ENCODE measurements around the gene SNAP25. TPM values are rescaled to one million over a fixed set of nuclear protein-coding genes. Genes with fewer than 3 reads are reported as not detected.

The SNAP25 gene
- total and polyA plus RNA-seq, 2 donors (not counting 1 experiment from before 2014, with no cell fraction given) = 0.27 TPM; not detected in 1

GRCh38 chr20:10219993-10220750 lies 1.5 kb downstream of the SNAP25 start:
- Histone ChIP-seq H4K20me1 (ENCODE audit: control insufficient read depth, insufficient read depth, low read length, poor library complexity, severe bottlenecking) (no peaks in the 10 kb centered on the region), H3K36me3 (replicated peaks in 1 of 2; ENCODE audit: control extremely low read depth in 1 of 2, control insufficient read depth in 1 of 2, extremely low read depth in 1 of 2, insufficient read depth in 2 of 2, low read length in 1 of 2) (no peaks in the 10 kb centered on the region), H3K4me2 (replicated peaks; ENCODE audit: low read depth, low read length, poor library complexity, severe bottlenecking) (no peak overlapping the region), H3K9ac (ENCODE audit: low read length) (no peak overlapping the region), H2AFZ (ENCODE audit: insufficient read depth, low read depth, low read length, poor library complexity, severe bottlenecking) (no peak overlapping the region), H3K4me1 (ENCODE audit: control insufficient read depth in 2 of 2, insufficient read depth in 2 of 2, low read length in 2 of 2) (peaks cover 14 to 21% of the 10 kb centered on the region in 2 donors), H3K9me3 (ENCODE audit: control extremely low read depth in 1 of 3, control insufficient read depth in 2 of 3, insufficient read depth in 1 of 3, low read length in 2 of 3) (peaks cover 0 to 21% (median 0%) of the 10 kb centered on the region in 3 donors), H3K27me3 (replicated peaks in 1 of 4; ENCODE audit: control extremely low read depth in 1 of 4, control insufficient read depth in 3 of 4, insufficient read depth in 4 of 4, low read length in 3 of 4) (peaks cover 0 to 33% (median 28%) of the 10 kb centered on the region in 4 experiments), H3K4me3 (ENCODE audit: control extremely low read depth in 1 of 5, extremely low read depth in 1 of 5, insufficient read depth in 1 of 5, low read depth in 2 of 5, low read length in 4 of 5) (no peak overlapping the region), H3K27ac (ENCODE audit: low read length in 2 of 2) (no peak overlapping the region), H3K79me2 (ENCODE audit: control insufficient read depth, insufficient read depth, low read length) (no peaks in the 10 kb centered on the region)
- H3K4me3 Mint-ChIP-seq = peak overlapping the region; percentile 68
- POLR2A ChIA-PET = no interaction called here
- peak overlapping the region; percentile 32 for H3K27ac Mint-ChIP-seq
- DNase-seq = no peak
- TF ChIP-seq EZH2 (IDR thresholded peaks at IDR 0.05; ENCODE audit: borderline replicate concordance, insufficient read depth, low read depth, low read length, poor library complexity, severe bottlenecking) = no peak
- TF ChIP-seq CTCF (IDR thresholded peaks at IDR 0.05) = no peak
- WGBS (ENCODE audit: insufficient coverage) = 69% methylated on average over 2 of the region's 4 CpGs
- intact Hi-C loops (cut with micrococcal nuclease) = no loop called here
- H3K4me1 Mint-ChIP-seq = peaks cover 17% of the 10 kb centered on the region
- H3K9me3 Mint-ChIP-seq (ENCODE audit: insufficient read depth) = no peaks in the 10 kb centered on the region
- ATAC-seq (ENCODE audit: low read depth) = no peak
- CTCF ChIA-PET = no interaction called here
- H3K27me3 Mint-ChIP-seq = peaks cover 58% of the 10 kb centered on the region

- no peaks in the 10 kb centered on the region for H3K36me3 ChIP-seq (replicated peaks in 1 of 2; ENCODE audit: control extremely low read depth in 1 of 2, control insufficient read depth in 1 of 2, extremely low read depth in 1 of 2, insufficient read depth in 2 of 2, low read length in 1 of 2)
- H3K27ac ChIP-seq (ENCODE audit: low read length in 2 of 2) = no peak overlapping the region
- Mint-ChIP-seq H3K4me3 (no peak overlapping the region), H3K27ac (no peak overlapping the region), H3K9me3 (ENCODE audit: insufficient read depth) (no peaks in the 10 kb centered on the region), H3K4me1 (peaks cover 17% of the 10 kb centered on the region), H3K27me3 (peaks cover 54% of the 10 kb centered on the region)
- H4K20me1 ChIP-seq (ENCODE audit: control insufficient read depth, insufficient read depth, low read length, poor library complexity, severe bottlenecking) = no peaks in the 10 kb centered on the region
- H3K9ac ChIP-seq (ENCODE audit: low read length) = no peak overlapping the region
- ChIA-PET POLR2A (no interaction called here), CTCF (no interaction called here)
- DNase-seq = no peak
- no peak overlapping the region for H3K4me2 ChIP-seq (replicated peaks; ENCODE audit: low read depth, low read length, poor library complexity, severe bottlenecking)
- H3K9me3 ChIP-seq (ENCODE audit: control extremely low read depth in 1 of 3, control insufficient read depth in 2 of 3, insufficient read depth in 1 of 3, low read length in 2 of 3) = peaks cover 0 to 21% (median 0%) of the 10 kb centered on the region in 3 donors
- no peaks in the 10 kb centered on the region for H3K79me2 ChIP-seq (ENCODE audit: control insufficient read depth, insufficient read depth, low read length)
- no peak for TF ChIP-seq EZH2 (IDR thresholded peaks at IDR 0.05; ENCODE audit: borderline replicate concordance, insufficient read depth, low read depth, low read length, poor library complexity, severe bottlenecking)
- TF ChIP-seq CTCF (IDR thresholded peaks at IDR 0.05) = no peak
- peaks cover 14 to 21% of the 10 kb centered on the region in 2 donors for H3K4me1 ChIP-seq (ENCODE audit: control insufficient read depth in 2 of 2, insufficient read depth in 2 of 2, low read length in 2 of 2)
- H2AFZ ChIP-seq (ENCODE audit: insufficient read depth, low read depth, low read length, poor library complexity, severe bottlenecking) = no peak overlapping the region
- 98% methylated on average over 5 of the region's 6 CpGs for WGBS (ENCODE audit: insufficient coverage)
- peaks cover 0 to 33% (median 28%) of the 10 kb centered on the region in 4 experiments for H3K27me3 ChIP-seq (replicated peaks in 1 of 4; ENCODE audit: control extremely low read depth in 1 of 4, control insufficient read depth in 3 of 4, insufficient read depth in 4 of 4, low read length in 3 of 4)
- H3K4me3 ChIP-seq (ENCODE audit: control extremely low read depth in 1 of 5, extremely low read depth in 1 of 5, insufficient read depth in 1 of 5, low read depth in 2 of 5, low read length in 4 of 5) = no peak overlapping the region
- intact Hi-C loops (cut with micrococcal nuclease) = no loop called here
- ATAC-seq (ENCODE audit: low read depth) = no peak
Observed at GRCh38 chr20:10221021-10221420, 2.4 kb downstream of the SNAP25 start.

Data from B cell (primary cell).